ENCODE results near the gene RBM14. TPM values are rescaled to one million over a fixed set of nuclear protein-coding genes. Genes with fewer than 3 reads are reported as not detected.

Gene RBM14, protein sequence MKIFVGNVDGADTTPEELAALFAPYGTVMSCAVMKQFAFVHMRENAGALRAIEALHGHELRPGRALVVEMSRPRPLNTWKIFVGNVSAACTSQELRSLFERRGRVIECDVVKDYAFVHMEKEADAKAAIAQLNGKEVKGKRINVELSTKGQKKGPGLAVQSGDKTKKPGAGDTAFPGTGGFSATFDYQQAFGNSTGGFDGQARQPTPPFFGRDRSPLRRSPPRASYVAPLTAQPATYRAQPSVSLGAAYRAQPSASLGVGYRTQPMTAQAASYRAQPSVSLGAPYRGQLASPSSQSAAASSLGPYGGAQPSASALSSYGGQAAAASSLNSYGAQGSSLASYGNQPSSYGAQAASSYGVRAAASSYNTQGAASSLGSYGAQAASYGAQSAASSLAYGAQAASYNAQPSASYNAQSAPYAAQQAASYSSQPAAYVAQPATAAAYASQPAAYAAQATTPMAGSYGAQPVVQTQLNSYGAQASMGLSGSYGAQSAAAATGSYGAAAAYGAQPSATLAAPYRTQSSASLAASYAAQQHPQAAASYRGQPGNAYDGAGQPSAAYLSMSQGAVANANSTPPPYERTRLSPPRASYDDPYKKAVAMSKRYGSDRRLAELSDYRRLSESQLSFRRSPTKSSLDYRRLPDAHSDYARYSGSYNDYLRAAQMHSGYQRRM
- 10 to 100 TPM; 38.3 to 74.2 (median 55.7) TPM for total RNA-seq

DNA sequence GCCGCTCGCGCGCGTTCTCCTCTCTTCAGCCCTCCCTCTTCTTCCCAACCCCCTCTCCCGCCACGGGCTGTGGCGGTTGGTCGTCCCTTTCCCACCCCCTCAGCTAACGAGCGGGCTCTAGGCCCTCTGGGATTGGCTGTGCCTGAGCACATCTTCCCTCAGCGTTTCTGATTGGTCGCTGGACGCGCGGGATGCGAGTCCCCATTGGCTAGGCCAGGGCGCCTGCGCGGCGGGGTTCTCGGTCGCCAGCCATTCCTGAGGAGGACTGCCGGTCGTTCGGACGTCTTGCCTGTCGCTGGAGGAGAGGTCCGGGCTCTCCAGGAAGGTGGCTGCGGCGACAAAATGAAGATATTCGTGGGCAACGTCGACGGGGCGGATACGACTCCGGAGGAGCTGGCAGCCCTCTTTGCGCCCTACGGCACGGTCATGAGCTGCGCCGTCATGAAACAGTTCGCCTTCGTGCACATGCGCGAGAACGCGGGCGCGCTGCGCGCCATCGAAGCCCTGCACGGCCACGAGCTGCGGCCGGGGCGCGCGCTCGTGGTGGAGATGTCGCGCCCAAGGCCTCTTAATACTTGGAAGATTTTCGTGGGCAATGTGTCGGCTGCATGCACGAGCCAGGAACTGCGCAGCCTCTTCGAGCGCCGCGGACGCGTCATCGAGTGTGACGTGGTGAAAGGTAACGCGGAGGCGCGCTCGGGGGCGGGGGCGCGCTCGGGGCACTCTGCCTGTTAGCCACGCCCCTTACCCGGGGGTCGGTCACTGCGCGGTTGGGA lies at the start of gene RBM14:
RBM14 (plus strand) TSS at position 252 of the 776 bp plus-strand sequence; CDS start at position 343, 91 bp downstream.
- ATAC-seq (ENCODE audit: low FRiP score) (peak; percentile 97), DNase-seq (ENCODE audit: low spot score) (peak; percentile 91)
- TF ChIP-seq, protein P1, sequence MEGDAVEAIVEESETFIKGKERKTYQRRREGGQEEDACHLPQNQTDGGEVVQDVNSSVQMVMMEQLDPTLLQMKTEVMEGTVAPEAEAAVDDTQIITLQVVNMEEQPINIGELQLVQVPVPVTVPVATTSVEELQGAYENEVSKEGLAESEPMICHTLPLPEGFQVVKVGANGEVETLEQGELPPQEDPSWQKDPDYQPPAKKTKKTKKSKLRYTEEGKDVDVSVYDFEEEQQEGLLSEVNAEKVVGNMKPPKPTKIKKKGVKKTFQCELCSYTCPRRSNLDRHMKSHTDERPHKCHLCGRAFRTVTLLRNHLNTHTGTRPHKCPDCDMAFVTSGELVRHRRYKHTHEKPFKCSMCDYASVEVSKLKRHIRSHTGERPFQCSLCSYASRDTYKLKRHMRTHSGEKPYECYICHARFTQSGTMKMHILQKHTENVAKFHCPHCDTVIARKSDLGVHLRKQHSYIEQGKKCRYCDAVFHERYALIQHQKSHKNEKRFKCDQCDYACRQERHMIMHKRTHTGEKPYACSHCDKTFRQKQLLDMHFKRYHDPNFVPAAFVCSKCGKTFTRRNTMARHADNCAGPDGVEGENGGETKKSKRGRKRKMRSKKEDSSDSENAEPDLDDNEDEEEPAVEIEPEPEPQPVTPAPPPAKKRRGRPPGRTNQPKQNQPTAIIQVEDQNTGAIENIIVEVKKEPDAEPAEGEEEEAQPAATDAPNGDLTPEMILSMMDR (IDR thresholded peaks at IDR 0.05) = no peak

DNA sequence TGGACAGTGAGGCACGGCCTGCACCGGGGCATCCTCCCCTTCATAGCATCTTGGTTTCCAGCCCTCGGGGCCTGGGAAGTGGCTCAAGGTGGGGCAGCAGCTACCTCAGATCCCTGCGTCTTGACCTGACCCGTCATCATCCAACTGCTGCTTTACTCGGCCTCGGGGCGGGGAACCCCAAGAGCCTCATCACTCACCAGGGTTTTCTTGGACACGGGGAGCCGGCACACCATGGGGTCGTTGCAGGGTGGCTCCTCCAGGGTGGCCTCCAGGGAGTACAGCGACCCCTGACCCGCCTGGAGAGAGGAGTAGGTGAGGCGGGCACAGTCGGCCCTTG lies 48.7 kb upstream of the RBM14 start:
- TF ChIP-seq, protein P1 (IDR thresholded peaks at IDR 0.05) = no peak
- DNase-seq (ENCODE audit: low spot score) = no peak
- ATAC-seq (ENCODE audit: low FRiP score) = no peak

DNA sequence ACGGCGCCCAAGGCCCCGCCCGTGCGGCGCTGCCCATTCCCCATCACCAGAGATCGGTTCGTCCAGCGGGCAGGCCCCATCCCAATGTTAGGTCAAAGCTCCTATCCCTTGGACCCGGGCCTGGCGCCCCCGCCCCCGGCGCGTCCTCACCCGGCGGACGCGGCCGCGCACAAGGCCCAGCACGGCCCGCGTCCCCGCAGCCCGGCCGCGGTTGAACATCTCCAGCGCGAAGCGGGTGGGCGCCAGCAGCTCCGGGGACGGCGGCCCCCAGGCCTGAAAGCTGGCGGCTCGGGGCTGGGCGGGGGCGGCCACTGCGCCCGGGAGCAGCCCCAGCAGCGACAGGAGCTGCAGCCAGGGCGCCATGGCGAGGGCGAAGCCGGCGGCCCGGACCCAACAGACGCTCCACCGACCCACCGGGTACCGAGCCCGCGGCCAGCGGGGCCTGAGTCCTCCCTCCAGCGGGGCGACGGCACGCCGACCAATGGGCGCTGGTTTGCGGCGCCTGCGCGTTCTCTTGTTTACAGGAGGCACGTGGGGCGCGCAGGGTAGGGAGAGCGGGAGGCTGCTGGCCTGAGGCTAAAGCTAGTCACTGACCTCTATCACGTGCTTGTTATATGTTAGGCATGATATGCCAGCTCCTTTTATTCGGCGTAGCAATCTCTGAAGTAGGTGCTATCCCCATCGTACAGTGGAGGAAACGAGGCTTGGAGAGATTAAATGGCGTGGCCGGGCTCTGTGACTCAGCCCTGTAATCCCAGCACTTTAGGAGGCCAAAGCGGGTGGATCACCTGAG lies 48.1 kb upstream of the RBM14 start, which contains the start of gene CTSF:
CTSF (minus strand) TSS at position 483 of the 793 bp plus-strand sequence; CDS start at position 363, 120 bp downstream.
- peak; percentile 90 for ATAC-seq (ENCODE audit: low FRiP score)
- DNase-seq (ENCODE audit: low spot score) = peak; percentile 69
- TF ChIP-seq, protein P1 (IDR thresholded peaks at IDR 0.05) = no peak

DNA sequence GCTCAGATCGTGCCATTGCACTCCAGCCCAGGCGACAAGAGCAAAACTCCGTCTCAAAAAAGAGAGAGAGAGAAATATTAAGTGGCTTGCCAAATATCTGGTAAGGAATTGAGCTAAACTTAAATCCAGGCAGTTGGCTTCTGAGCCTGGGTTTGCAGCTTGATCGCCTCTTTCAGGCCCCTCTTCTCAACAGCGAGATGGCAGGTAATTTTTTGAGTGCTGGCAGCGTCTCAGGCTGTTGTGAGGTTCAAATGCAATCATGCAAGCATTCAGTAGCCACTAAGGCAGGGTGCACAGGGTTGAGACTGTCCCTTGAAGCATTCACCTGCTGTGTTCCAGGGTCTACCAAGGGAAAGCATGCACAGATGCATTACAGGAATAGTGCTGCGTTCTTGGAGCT lies 47.4 kb upstream of the RBM14 start:
- DNase-seq (ENCODE audit: low spot score) (no peak), ATAC-seq (ENCODE audit: low FRiP score) (no peak)
- TF ChIP-seq, protein P1 (IDR thresholded peaks at IDR 0.05) = no peak

DNA sequence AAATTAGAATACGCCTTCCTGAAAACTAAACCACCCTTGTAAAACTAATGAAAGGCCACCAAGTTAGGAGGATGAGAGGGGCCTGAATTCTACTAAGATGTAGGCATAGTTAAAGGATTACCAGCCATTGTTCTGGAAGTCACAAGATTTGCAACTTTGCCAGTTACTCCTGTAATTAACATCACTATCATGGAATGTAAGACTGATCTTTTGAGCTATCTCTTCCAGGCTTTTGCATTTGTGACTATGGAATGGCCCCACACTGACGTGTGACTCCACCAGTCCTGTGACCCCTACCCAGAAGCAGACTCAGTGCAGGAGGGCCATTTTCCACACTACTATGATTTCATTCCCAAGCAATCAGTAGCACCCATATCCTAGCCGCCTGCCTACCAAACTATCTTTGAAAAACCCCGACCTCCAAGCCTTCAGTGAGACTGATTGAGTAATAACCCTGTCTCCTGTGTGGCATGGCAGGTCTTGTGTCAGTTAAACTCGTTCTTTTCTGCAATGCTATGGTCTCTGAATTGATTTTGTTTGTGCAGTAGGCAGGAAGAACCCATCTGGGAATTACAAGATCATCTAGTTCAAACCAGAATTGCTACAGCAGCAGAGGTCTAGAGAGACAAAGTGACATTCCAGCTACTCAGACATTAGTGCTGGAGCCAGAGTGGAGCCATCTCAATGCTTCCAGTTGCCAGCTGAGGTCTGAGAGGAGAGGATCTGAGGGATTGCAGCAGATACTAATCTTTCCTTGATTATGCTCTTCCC lies 46.2 kb upstream of the RBM14 start:
- TF ChIP-seq, protein P1 (IDR thresholded peaks at IDR 0.05) = no peak
- DNase-seq (ENCODE audit: low spot score) (no peak), ATAC-seq (ENCODE audit: low FRiP score) (no peak)

DNA sequence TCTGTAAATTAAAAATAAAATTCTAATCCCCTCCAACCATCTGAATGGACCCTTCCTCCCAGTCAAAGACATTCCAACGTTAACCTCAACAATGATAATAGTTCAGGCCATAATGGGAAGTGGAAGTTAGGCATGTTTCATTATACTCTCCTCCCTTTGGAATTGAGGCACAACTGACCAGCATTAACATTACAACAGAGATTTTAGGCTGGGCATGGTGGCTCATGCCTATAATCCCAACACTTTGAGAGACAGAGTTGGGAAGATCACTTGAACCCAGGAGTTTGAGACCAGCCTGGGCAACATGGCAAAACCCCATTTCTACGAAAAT lies 45.6 kb upstream of the RBM14 start:
- no peak for ATAC-seq (ENCODE audit: low FRiP score)

More for the DNA sequence above, 45.6 kb upstream of the RBM14 start:
- no peak for DNase-seq (ENCODE audit: low spot score)
- TF ChIP-seq, protein P1 (IDR thresholded peaks at IDR 0.05) = no peak

Measured in omental fat pad (tissue), 4 donors.